ENCODE data around the gene CALU. TPM values are rescaled to one million over a fixed set of nuclear protein-coding genes. Genes with fewer than 3 reads are reported as not detected.

Gene CALU
- polyA plus RNA-seq, 1 donor from 2014 or later: 38.1 TPM

DNA sequence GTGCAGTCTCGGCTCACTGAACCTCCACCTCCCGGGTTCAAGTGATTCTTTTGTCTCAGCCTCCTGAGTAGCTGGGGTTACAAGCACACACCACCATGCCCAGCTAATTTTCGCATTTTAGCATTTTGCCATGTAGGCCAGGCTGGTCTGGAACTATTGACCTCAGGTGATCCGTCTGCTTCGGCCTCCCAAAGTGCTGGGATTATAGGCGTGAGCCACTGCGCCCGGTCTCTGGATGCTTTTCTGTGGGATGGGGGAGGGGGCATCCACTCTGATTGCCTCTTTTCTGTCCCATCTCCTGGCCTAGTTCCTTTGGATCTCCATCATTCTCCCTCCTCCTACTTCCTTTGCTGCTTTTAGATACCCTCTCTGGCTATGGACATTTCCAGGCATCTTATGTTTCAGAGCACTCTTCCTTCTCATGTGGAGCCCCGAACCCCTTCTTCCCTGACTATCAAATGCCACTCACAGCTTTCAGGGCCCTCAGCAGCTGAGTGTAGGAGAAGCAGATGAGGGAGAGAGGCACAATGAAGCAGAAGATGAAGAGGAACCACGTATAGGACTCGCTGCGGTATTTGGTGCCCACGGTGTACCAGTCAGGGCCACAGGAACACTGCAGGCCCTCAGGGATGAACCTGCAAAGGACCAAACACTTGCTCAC, 35.0 kb downstream of the CALU start:
- H3K9ac ChIP-seq (ENCODE audit: low read length): no peak overlapping the region
- H3F3A ChIP-seq (ENCODE audit: insufficient read depth, low read length, poor library complexity, severe bottlenecking): no peaks in the 10 kb centered on the region
- no peaks in the 10 kb centered on the region for H3K79me2 ChIP-seq (replicated peaks; ENCODE audit: insufficient read depth, low read length)
- no peak overlapping the region for H3K4me2 ChIP-seq (ENCODE audit: low read length)
- no peaks in the 10 kb centered on the region for H3K9me3 ChIP-seq (ENCODE audit: low read length)
- H4K20me1 ChIP-seq (ENCODE audit: insufficient read depth): no peaks in the 10 kb centered on the region
- H3K9me2 ChIP-seq (ENCODE audit: insufficient read depth, low read length): no peaks in the 10 kb centered on the region
- H3K27ac ChIP-seq (ENCODE audit: low read length): no peak overlapping the region
- H3K4me3 ChIP-seq (ENCODE audit: low read length): no peak overlapping the region
- no peak overlapping the region for H2AFZ ChIP-seq (ENCODE audit: low read depth, low read length)
- no peaks in the 10 kb centered on the region for H3K27me3 ChIP-seq (ENCODE audit: insufficient read depth, low read depth, low read length)
- no peaks in the 10 kb centered on the region for H3K36me3 ChIP-seq (ENCODE audit: insufficient read depth, low read length)
- TF ChIP-seq TAF1 (IDR thresholded peaks at IDR 0.05; ENCODE audit: low read depth) (no peak), EP300 (conservative IDR thresholded peaks at IDR 0.05; ENCODE audit: poor library complexity, severe bottlenecking) (no peak), POLR2AphosphoS5 (IDR thresholded peaks at IDR 0.05) (no peak), SMC3 (conservative IDR thresholded peaks at IDR 0.05; ENCODE audit: poor library complexity) (no peak), CTCF (IDR thresholded peaks at IDR 0.05; ENCODE audit: poor library complexity, severe bottlenecking) (no peak), MXI1 (conservative IDR thresholded peaks at IDR 0.05; ENCODE audit: poor library complexity, severe bottlenecking) (no peak), EZH2 (IDR thresholded peaks at IDR 0.05; ENCODE audit: borderline replicate concordance, insufficient read depth, low read length, poor library complexity, severe bottlenecking) (no peak), RAD21 (conservative IDR thresholded peaks at IDR 0.05) (no peak)
- TF ChIP-seq, protein P1, sequence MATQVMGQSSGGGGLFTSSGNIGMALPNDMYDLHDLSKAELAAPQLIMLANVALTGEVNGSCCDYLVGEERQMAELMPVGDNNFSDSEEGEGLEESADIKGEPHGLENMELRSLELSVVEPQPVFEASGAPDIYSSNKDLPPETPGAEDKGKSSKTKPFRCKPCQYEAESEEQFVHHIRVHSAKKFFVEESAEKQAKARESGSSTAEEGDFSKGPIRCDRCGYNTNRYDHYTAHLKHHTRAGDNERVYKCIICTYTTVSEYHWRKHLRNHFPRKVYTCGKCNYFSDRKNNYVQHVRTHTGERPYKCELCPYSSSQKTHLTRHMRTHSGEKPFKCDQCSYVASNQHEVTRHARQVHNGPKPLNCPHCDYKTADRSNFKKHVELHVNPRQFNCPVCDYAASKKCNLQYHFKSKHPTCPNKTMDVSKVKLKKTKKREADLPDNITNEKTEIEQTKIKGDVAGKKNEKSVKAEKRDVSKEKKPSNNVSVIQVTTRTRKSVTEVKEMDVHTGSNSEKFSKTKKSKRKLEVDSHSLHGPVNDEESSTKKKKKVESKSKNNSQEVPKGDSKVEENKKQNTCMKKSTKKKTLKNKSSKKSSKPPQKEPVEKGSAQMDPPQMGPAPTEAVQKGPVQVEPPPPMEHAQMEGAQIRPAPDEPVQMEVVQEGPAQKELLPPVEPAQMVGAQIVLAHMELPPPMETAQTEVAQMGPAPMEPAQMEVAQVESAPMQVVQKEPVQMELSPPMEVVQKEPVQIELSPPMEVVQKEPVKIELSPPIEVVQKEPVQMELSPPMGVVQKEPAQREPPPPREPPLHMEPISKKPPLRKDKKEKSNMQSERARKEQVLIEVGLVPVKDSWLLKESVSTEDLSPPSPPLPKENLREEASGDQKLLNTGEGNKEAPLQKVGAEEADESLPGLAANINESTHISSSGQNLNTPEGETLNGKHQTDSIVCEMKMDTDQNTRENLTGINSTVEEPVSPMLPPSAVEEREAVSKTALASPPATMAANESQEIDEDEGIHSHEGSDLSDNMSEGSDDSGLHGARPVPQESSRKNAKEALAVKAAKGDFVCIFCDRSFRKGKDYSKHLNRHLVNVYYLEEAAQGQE (IDR thresholded peaks at IDR 0.05; ENCODE audit: borderline replicate concordance): no peak

GRCh38 chr7:128774921-128775320, 35.8 kb downstream of the CALU start:
- no peaks in the 10 kb centered on the region for H3K9me2 ChIP-seq (ENCODE audit: insufficient read depth, low read length)
- H3K4me2 ChIP-seq (ENCODE audit: low read length): no peak overlapping the region
- H3K27ac ChIP-seq (ENCODE audit: low read length): no peak overlapping the region
- no peaks in the 10 kb centered on the region for H4K20me1 ChIP-seq (ENCODE audit: insufficient read depth)
- no peak overlapping the region for H3K9ac ChIP-seq (ENCODE audit: low read length)
- H3K4me3 ChIP-seq (ENCODE audit: low read length): no peak overlapping the region
- TF ChIP-seq CTCF (IDR thresholded peaks at IDR 0.05; ENCODE audit: poor library complexity, severe bottlenecking): no peak
- TF ChIP-seq TAF1 (IDR thresholded peaks at IDR 0.05; ENCODE audit: low read depth): no peak
- TF ChIP-seq MXI1 (conservative IDR thresholded peaks at IDR 0.05; ENCODE audit: poor library complexity, severe bottlenecking): no peak
- TF ChIP-seq EZH2 (IDR thresholded peaks at IDR 0.05; ENCODE audit: borderline replicate concordance, insufficient read depth, low read length, poor library complexity, severe bottlenecking): no peak
- no peak for TF ChIP-seq POLR2AphosphoS5 (IDR thresholded peaks at IDR 0.05)
- TF ChIP-seq, protein P1 (IDR thresholded peaks at IDR 0.05; ENCODE audit: borderline replicate concordance): no peak
- no peak for TF ChIP-seq RAD21 (conservative IDR thresholded peaks at IDR 0.05)
- H3K27me3 ChIP-seq (ENCODE audit: insufficient read depth, low read depth, low read length): no peaks in the 10 kb centered on the region
- H3F3A ChIP-seq (ENCODE audit: insufficient read depth, low read length, poor library complexity, severe bottlenecking): no peaks in the 10 kb centered on the region
- no peaks in the 10 kb centered on the region for H3K36me3 ChIP-seq (ENCODE audit: insufficient read depth, low read length)
- no peaks in the 10 kb centered on the region for H3K79me2 ChIP-seq (replicated peaks; ENCODE audit: insufficient read depth, low read length)
- H2AFZ ChIP-seq (ENCODE audit: low read depth, low read length): no peak overlapping the region
- no peaks in the 10 kb centered on the region for H3K9me3 ChIP-seq (ENCODE audit: low read length)
